NOMO-1 treated with DMSO at 0.1 percent for 48 hours (cell line): ENCODE data around the gene ADARB1.

Experiments
- DNase-seq: peaks from one replicate; lab custom pipeline; 2025; ENCODE audit not compliant: unreplicated experiment; lab: John Stamatoyannopoulos, UW

Gene ADARB1

GRCh38 chr21:45162809-45163208, 88.4 kb downstream of the ADARB1 start:
- DNase-seq, result no peak

- no peak for DNase-seq
These were observed 89.2 kb downstream of the ADARB1 start for GRCh38 chr21:45163413-45164123.

DNA sequence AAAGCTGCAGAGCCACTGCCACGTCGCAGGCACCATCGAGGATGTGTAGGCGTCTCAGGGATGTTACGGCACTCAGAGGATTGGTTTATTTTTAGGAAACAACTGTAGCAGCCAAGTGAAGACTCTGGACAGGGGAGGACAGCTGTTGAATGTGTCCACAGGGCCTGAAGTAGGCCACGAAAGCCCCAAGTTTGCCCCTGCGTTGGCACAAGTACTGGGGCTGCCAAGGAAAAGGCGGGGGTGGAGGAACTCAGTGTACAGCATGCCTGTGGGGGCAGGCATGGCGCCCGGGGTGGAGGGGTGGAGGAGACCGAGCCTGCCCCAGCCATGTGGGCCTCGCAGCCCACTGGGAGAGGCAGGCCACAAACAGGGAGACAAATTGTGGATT, 89.7 kb downstream of the ADARB1 start:
- DNase-seq, result no peak

- no peak for DNase-seq
These were observed 90.5 kb downstream of the ADARB1 start for GRCh38 chr21:45164838-45165237.

- DNase-seq, result no peak
These were observed 92.6 kb downstream of the ADARB1 start for GRCh38 chr21:45166931-45167330.

GRCh38 chr21:45167796-45168222, 93.4 kb downstream of the ADARB1 start:
- no peak for DNase-seq

- DNase-seq, result no peak
These were observed 94.1 kb downstream of the ADARB1 start for GRCh38 chr21:45168522-45168921.

DNA sequence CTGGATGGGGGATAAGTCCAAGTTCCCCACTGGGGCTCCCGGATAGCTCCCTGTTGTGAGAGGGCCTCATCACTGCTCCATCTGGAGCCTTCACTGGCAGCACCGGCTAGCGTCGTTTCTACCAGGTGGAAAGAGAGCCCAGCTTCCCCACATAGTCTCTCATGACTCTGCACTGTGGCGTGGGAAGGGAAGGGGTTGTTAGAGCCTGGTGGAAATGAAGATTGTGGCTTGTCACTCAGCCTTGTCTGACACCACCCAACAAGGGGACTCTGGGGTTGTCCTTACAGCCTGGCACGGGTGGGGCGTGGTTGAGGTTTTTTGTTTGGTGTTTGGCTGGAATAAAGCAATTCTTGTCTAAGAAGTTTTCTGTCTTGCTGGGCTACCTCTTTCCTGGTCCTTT, 94.6 kb downstream of the ADARB1 start:
- no peak for DNase-seq

- DNase-seq, result no peak
These were observed 95.3 kb downstream of the ADARB1 start for GRCh38 chr21:45169682-45170081.

GRCh38 chr21:45170987-45171386, 96.6 kb downstream of the ADARB1 start:
- no peak for DNase-seq

DNA sequence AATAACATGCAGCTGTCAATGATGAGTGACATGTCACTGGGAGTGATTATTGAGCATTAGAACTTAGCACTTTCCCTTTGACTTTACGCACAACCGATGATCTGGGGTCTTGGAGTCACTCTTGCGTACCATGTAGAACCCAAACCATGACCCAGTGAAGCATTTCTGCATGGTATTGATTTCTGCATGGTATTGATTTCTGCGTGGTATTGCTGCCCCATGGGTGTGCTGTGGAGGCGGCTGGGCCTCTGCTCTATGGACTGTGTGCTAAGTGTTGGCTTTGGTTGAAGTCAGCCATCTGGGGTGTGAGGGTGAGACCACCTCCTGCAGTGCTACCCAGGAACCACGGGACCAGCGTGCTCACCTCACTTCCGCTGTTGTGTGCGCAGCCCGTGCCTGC, 98.0 kb downstream of the ADARB1 start:
- no peak for DNase-seq

- no peak for DNase-seq
These were observed 101.1 kb downstream of the ADARB1 start for GRCh38 chr21:45175326-45176095.

DNA sequence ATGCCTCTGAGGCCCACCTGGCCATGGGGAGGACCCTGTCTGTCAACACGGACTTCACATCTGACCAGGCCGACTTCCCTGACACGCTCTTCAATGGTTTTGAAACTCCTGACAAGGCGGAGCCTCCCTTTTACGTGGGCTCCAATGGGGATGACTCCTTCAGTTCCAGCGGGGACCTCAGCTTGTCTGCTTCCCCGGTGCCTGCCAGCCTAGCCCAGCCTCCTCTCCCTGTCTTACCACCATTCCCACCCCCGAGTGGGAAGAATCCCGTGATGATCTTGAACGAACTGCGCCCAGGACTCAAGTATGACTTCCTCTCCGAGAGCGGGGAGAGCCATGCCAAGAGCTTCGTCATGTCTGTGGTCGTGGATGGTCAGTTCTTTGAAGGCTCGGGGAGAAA, 101.8 kb downstream of the ADARB1 start:
- DNase-seq, result no peak

DNA sequence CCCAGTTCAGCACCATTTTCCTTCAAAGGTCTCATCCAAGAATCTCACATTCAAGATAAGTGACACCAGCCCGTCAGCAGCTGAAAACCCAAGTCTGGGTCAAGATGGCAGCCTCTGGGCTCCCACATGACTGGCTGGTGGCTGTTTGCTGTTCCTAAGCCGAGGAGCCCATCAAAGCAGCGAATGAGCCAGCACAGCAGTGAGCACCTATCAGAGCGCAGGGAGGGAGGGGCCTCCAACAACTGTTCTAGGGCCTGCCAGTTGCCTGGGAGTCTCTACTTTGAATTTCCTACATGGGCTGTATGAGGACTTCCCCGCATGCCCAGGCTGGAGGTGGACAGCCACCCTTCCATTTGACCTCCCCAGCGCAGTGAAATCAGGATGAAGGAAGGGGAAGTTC, 102.7 kb downstream of the ADARB1 start:
- no peak for DNase-seq

- DNase-seq, result no peak
These were observed 103.8 kb downstream of the ADARB1 start for GRCh38 chr21:45178070-45178608.

- DNase-seq, result no peak
These were observed 104.6 kb downstream of the ADARB1 start for GRCh38 chr21:45178971-45179370.

DNA sequence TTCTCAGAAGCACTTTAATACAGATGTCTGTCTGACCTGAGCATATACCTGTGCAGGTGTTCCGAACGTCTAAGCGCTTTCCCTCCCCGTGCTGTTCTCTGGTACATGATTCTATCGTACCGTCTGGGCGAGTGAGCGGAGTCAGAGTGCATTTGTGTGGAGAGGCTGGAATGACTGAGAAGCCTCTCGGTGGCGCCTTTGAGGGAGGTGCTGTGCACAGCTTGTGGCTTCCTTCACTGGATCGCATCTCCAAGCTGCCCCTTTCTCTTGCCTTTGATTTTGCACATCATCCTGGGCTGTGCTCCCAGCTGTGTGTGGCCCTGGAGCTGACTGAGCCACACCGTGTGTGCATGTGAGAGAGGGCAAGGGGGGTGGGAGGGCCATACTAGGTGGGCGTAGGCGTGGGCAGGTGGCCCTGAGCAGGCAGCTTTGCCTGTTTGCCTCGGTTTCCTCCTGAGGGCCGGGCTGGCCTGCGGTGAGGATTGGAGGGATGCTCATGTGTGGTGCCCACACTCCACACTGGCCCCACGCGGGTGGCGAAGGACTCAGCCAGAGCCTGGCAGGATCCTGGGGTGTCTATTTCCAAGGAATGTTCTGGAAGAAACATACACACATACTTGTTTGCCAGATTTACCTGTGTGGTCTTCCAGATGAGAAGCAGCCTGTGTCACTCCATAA, 105.3 kb downstream of the ADARB1 start:
- no peak for DNase-seq

- DNase-seq, result no peak
These were observed 105.8 kb downstream of the ADARB1 start for GRCh38 chr21:45180246-45180599.

DNA sequence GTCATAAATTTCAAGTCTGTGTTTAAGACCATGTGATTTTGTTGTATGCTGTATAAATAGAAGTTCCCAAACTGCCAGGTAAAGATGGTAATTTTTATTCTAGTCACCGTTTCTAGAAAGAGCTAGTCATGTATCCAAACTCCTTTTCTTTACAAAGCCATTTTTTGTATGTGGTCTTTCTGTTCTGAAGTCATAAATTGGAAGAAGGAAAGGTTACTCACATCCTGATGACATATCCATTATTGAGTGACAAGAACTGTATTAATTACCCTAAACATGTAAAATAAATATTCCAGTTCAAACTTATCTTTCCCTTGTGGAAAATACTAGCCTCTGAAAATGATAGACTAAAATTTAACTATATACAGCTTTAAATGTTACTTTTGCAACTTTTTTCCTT, 108.6 kb downstream of the ADARB1 start:
- DNase-seq, result no peak

DNA sequence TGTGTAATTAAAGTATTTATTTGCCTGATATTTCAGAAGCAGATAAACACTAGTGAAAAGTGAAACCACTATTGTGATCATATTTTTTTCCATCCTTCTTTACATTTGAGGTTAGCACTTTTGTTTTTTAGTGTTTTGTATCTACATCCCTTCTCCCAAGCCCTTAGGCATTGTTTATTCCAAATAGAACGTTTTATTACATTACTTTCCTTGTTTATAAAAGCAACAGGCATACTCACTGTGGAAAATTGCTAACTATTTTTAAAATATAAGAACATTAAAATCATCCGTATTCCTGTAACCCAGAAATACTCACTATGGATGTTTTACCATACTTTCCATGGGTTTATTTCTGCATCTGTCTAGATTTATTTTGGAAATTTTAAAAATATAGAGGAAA, 109.5 kb downstream of the ADARB1 start:
- DNase-seq, result no peak

- no peak for DNase-seq
These were observed 110.5 kb downstream of the ADARB1 start for GRCh38 chr21:45184869-45185268.

- DNase-seq, result no peak
These were observed 112.3 kb downstream of the ADARB1 start for GRCh38 chr21:45186709-45187108.
